AG10803 (cell line): ENCODE measurements around the gene KCTD7.
"Not testable (repeated sequence)": the region's sequence is repeated elsewhere in the genome, so short reads cannot be mapped to it uniquely, and the experiment has no call there.

ENCODE experiments used
- DNase-seq: peaks from one replicate; pipeline ENCODE4 v3.0.0; 2010; ENCODE audit warnings: low read depth
- H3K4me3 ChIP-seq: 2 replicates; pipeline ENCODE4 v1.5.1; 2011; ENCODE audit warnings: mild to moderate bottlenecking, low read length, control low read depth
- CTCF ChIP-seq: conservative IDR thresholded peaks from 2 replicates; pipeline ENCODE4 v1.5.1; 2011; ENCODE audit warnings: mild to moderate bottlenecking, low read length, control low read depth, inconsistent platforms

Gene KCTD7

DNA sequence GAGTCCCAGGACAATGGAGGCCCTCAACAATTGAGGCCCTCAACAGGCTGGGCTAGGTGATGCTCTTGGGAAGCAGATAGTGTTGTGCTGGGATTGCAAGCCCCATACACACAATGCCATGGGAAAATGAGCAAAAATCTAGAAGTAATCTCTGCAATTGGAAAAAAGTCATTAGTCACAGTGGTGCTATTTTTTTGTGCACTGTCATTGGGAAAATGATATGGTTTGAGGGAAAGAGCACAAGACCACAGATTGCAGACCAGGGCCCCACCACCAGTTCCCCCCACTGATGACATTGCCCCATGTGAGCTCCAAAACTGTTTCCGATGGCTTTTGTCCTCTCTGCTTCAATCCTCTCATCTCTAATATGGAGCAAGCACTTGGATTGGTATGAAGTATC lies 1.9 kb downstream of the KCTD7 start:
- no peak for DNase-seq
- no peak for TF ChIP-seq CTCF
- no peak overlapping the region for H3K4me3 ChIP-seq

DNA sequence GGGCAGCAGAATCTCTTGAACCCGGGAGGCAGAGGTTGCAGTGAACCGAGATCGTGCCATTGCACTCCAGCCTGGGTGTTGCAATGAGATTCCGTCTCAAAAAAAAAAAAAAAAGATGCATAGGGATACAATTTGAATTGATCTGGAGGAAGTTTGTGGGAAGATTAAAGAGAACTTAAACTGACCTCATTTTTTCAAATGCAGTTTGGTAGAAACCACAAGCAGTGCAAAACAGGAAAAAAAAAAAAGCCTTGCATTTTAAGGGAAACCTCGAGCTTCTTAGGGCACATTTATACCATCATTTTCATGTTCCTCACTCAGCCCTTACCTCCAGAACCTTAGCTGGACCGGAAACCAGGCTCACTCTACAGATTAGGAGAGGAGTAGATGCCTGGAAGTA lies 2.8 kb downstream of the KCTD7 start:
- H3K4me3 ChIP-seq: no peak overlapping the region
- TF ChIP-seq CTCF: no peak
- no peak for DNase-seq

- no peak for DNase-seq
- TF ChIP-seq CTCF: no peak
- no peak overlapping the region for H3K4me3 ChIP-seq
Measured at GRCh38 chr7:66634816-66635215, 6.1 kb downstream of the KCTD7 start.

DNA sequence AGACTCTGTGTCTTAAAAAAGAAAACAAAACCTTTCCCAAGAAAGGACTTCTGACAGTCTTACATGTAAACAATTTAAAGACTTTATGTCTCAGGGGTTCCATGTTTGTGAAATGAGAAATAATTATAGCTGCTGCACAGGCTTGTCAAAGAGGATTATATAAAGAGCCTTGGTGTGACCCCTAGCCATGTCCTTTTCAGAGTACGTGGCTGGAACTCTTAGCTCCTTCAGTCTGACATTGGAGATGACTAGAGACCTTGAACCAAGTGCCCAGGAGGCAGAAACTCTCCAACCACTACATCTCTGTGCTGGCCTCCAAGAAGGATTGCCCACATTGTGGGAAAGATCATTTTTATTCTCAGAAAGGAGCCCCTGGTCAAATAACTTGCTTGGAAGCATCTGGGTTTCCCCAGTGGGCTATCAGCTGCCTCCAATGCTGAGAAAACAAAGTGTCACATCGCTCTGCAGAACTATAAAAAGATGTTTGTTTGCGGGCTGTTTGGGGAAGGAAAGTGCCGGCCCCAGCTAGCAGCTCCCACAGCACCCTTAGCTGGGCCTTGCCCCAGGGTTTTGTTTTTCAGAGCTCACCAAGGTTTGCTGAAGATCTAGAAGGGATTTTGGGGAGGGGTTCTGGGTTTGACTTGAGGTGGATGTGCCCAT lies 6.8 kb downstream of the KCTD7 start:
- not testable (repeated sequence) for DNase-seq, H3K4me3 ChIP-seq

DNA sequence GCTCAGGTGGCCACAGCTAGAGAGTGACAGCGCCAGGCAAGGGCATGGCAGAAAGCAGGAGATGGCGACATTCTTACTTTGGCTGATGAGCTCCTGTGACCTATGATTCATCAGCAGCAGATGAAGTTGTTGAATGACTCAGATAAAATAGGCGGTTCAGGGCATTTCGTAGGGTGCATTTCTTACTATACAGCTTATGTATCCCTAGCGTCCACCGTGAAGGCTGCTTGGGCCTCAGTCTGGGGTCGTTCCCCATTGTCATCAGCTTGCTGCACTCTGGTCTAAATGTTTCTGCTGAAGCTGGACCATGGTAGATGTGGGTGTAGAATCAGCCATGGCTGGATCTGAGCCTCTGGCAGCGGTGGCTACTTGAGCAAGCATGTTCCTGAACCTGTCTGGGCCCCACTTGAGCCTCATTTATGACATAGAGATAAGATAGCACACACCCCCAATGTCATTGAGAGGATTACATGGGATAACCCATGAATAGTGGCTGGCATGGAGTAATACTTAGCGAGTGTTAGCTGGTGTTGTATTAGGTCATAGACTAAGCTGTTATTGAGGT lies 7.4 kb downstream of the KCTD7 start:
- H3K4me3 ChIP-seq: not testable (repeated sequence)
- DNase-seq: peak; percentile 45

GRCh38 chr7:66638309-66639099 lies 9.8 kb downstream of the KCTD7 start:
- no peak overlapping the region for H3K4me3 ChIP-seq
- no peak for DNase-seq
- no peak for TF ChIP-seq CTCF

DNA sequence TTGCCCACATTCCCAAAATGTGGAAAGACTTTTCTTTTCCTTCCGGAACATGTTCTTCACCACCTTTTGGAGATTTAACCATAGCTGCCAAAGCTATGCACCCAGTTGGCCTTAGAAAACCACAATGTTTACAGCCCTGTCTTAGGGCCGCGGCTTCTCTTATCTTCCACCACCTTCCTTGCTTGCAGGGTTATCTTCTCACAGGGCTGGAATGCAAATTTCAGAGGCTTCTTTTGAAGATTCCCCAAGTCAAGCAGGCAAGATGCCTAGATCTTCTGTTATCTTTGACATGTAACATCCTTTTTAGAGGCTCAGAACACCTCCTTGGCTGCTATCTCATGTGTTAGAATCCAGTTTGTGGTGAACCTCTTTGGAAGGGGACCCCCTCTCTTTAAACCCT lies 11.1 kb downstream of the KCTD7 start:
- DNase-seq: no peak
- no peak for TF ChIP-seq CTCF

DNA sequence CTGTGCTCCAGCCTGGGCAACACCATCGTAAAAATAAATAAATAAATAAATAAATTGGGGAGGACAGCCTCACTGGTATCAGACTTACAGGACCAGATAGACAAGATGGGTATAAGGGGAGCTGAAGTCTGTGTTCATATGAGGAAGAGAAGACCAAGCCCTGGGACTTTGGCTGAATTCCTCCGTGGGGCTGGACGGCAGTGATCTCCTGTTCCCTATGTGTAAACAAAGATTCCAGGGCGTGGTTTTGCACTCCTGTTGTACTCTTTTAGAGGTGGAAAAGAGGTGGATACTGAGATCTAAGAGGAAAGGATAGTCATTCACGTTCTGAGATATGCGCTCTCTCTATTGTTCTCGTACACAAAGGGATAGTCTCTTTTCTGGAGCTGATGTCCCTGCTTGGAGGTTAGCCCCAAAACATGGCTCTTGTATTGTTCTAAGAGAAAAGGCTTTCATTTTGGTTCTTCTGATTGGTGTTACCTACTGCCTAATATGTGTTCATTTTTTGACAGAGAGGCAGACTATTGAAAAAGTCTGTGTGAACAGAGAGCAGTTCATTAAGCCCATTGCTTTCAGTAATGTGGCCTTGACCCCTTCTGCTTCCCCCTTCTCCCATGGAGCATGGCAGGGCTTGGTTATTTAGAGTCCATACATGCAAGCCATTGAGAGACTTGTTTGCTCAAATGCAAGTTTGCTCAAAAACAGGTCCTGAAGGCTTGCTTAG lies 12.3 kb downstream of the KCTD7 start:
- H3K4me3 ChIP-seq: no peak overlapping the region
- DNase-seq: no peak
- TF ChIP-seq CTCF: no peak

More for the DNA sequence above, 11.1 kb downstream of the KCTD7 start:
- H3K4me3 ChIP-seq: no peak overlapping the region
